Right hindlimb (tissue), 1 donor: ENCODE measurements around the gene OR7A17.

Source experiments
- DNase-seq: peaks from one replicate; pipeline ENCODE4 v3.0.0-alpha.2; 2018

Gene OR7A17

GRCh38 chr19:14886032-14886431, at the start of gene OR7A17:
OR7A17 (minus strand) TSS chr19:14886132; CDS start chr19:14881355, 4,777 bp downstream.
- no peak for DNase-seq

GRCh38 chr19:14933506-14933905, 47.6 kb upstream of the OR7A17 start:
- DNase-seq = no peak

- no peak for DNase-seq
Observed at GRCh38 chr19:14916848-14917247, 30.9 kb upstream of the OR7A17 start.

GRCh38 chr19:14915116-14915515, 29.2 kb upstream of the OR7A17 start:
- no peak for DNase-seq

- DNase-seq = no peak
Observed at GRCh38 chr19:14906711-14907110, 20.8 kb upstream of the OR7A17 start.

GRCh38 chr19:14901675-14902260, 15.8 kb upstream of the OR7A17 start:
- no peak for DNase-seq

- DNase-seq = no peak
Observed at GRCh38 chr19:14890643-14891379, 4.9 kb upstream of the OR7A17 start.

GRCh38 chr19:14889994-14890642, 4.2 kb upstream of the OR7A17 start:
- DNase-seq = no peak

GRCh38 chr19:14871619-14872230, 14.2 kb downstream of the OR7A17 start:
- no peak for DNase-seq

GRCh38 chr19:14868497-14868896, 17.4 kb downstream of the OR7A17 start:
- no peak for DNase-seq

- DNase-seq = no peak
Observed at GRCh38 chr19:14848822-14849221, 37.1 kb downstream of the OR7A17 start, which contains the start of gene OR7A10. OR7A10 (minus strand) TSS chr19:14848922; CDS start chr19:14841877, 7,045 bp downstream.

GRCh38 chr19:14843578-14843977, 42.4 kb downstream of the OR7A17 start:
- DNase-seq = no peak

- DNase-seq = no peak
Observed at GRCh38 chr19:14843169-14843568, 42.8 kb downstream of the OR7A17 start.

GRCh38 chr19:14840206-14840605, 45.7 kb downstream of the OR7A17 start:
- DNase-seq = no peak

- DNase-seq = no peak
Observed at GRCh38 chr19:14837391-14837790, 48.5 kb downstream of the OR7A17 start.

- DNase-seq = peak; percentile 20
Observed at GRCh38 chr19:14835011-14835410, 50.9 kb downstream of the OR7A17 start, which contains the start of the genes OR7A5 and OR7C1. OR7A5 (minus strand) TSS chr19:14835185; CDS start chr19:14828241, 6,944 bp downstream. OR7C1 (minus strand) TSS chr19:14835185; CDS start chr19:14800136, 35,049 bp downstream.

GRCh38 chr19:14830702-14831101, 55.2 kb downstream of the OR7A17 start:
- no peak for DNase-seq
